ENCODE results near the gene DTNA.

DNA sequence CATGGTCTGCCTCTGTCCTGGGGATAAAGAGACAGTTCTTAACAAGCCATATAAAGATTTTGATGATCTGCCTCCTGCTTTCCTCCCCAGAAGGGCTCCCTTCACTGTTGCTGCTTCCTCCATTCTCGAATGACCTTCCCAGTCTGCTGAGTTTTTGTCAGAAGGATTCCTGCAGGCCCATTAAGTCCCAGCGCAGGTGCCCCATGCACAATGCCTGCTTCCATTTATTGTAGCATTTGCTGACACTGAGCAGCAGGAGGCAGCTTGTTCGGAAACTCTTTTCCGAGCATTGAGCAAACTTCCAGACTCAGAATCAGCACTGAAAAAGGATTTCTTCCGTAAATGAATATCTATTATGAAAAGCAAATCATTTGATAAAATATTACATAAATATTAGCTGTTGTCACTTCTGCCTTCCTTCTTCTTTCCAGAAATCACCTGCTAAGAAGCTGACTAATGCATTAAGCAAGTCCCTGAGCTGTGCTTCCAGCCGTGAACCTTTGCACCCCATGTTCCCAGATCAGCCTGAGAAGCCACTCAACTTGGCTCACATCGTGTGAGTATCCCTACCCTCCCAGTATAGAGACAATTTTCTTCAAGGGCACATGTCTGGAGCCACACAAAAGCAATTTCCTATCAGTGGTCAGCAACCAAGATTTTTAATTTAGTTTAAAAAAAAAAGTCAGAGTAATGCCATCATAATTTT, 110.4 kb downstream of the DTNA start:
- TF ChIP-seq CEBPB (IDR thresholded peaks at IDR 0.05): no peak
- TF ChIP-seq EP300 (IDR thresholded peaks at IDR 0.05; ENCODE audit: borderline replicate concordance): no peak
- no peak for TF ChIP-seq YY1 (IDR thresholded peaks at IDR 0.05; ENCODE audit: low read depth)
- TF ChIP-seq TEAD4 (IDR thresholded peaks at IDR 0.05): no peak
- TF ChIP-seq ZBTB7A (IDR thresholded peaks at IDR 0.05; ENCODE audit: low read depth): no peak
- TF ChIP-seq RAD21 (IDR thresholded peaks at IDR 0.05; ENCODE audit: low read depth): no peak
- no peak for TF ChIP-seq TCF12 (IDR thresholded peaks at IDR 0.05; ENCODE audit: low read depth)
- TF ChIP-seq, protein P1, sequence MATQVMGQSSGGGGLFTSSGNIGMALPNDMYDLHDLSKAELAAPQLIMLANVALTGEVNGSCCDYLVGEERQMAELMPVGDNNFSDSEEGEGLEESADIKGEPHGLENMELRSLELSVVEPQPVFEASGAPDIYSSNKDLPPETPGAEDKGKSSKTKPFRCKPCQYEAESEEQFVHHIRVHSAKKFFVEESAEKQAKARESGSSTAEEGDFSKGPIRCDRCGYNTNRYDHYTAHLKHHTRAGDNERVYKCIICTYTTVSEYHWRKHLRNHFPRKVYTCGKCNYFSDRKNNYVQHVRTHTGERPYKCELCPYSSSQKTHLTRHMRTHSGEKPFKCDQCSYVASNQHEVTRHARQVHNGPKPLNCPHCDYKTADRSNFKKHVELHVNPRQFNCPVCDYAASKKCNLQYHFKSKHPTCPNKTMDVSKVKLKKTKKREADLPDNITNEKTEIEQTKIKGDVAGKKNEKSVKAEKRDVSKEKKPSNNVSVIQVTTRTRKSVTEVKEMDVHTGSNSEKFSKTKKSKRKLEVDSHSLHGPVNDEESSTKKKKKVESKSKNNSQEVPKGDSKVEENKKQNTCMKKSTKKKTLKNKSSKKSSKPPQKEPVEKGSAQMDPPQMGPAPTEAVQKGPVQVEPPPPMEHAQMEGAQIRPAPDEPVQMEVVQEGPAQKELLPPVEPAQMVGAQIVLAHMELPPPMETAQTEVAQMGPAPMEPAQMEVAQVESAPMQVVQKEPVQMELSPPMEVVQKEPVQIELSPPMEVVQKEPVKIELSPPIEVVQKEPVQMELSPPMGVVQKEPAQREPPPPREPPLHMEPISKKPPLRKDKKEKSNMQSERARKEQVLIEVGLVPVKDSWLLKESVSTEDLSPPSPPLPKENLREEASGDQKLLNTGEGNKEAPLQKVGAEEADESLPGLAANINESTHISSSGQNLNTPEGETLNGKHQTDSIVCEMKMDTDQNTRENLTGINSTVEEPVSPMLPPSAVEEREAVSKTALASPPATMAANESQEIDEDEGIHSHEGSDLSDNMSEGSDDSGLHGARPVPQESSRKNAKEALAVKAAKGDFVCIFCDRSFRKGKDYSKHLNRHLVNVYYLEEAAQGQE (IDR thresholded peaks at IDR 0.05; ENCODE audit: low read depth): no peak
- no peak for TF ChIP-seq TAF1 (IDR thresholded peaks at IDR 0.05; ENCODE audit: low read depth)
- TF ChIP-seq, protein P2, sequence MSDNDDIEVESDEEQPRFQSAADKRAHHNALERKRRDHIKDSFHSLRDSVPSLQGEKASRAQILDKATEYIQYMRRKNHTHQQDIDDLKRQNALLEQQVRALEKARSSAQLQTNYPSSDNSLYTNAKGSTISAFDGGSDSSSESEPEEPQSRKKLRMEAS (IDR thresholded peaks at IDR 0.05): no peak
- no peak for TF ChIP-seq FOXM1 (IDR thresholded peaks at IDR 0.05; ENCODE audit: borderline replicate concordance, low read depth)
- TF ChIP-seq NFIC (IDR thresholded peaks at IDR 0.05): no peak
- TF ChIP-seq EGR1 (IDR thresholded peaks at IDR 0.05): no peak
- no peak for TF ChIP-seq CREB1 (IDR thresholded peaks at IDR 0.05; ENCODE audit: low read depth)
